Measurements from ENCODE around the gene CAB39. TPM values are rescaled to one million over a fixed set of nuclear protein-coding genes. Genes with fewer than 3 reads are reported as not detected.

The CAB39 gene
- total and polyA plus RNA-seq, 2 of the 8 experiments (the other 6 are each of a cell fraction or from before 2014, with no cell fraction given): 16.4 to 50.5 TPM

GRCh38 chr2:230687498-230687897 is 25.1 kb upstream of the CAB39 start (continued):
- TF ChIP-seq USF2 (IDR thresholded peaks at IDR 0.05; ENCODE audit: low read length): no peak
- TF ChIP-seq RFX5 (IDR thresholded peaks at IDR 0.05; ENCODE audit: borderline replicate concordance, low read depth, low read length): no peak
- TF ChIP-seq POU5F1 (IDR thresholded peaks at IDR 0.05; ENCODE audit: low read depth, low read length): no peak
- TF ChIP-seq POLR2A (IDR thresholded peaks at IDR 0.05; ENCODE audit: control extremely low read depth in 1 of 2, low read depth in 2 of 2, low read length in 2 of 2): no peak
- TF ChIP-seq JUN (IDR thresholded peaks at IDR 0.05; ENCODE audit: low read depth, low read length): no peak

Measured in H1 (cell line).